GM18870 (cell line): ENCODE measurements around the gene MACROD2.
"Not testable (repeated sequence)": the region's sequence is repeated elsewhere in the genome, so short reads cannot be mapped to it uniquely, and the experiment has no call there.

Experiments
- ATAC-seq: cut with Tn5 transposase; IDR thresholded peaks from one replicate; pipeline ENCODE4 v1.9.1; 2021; ENCODE audit warnings: moderate library complexity; ENCODE audit not compliant: unreplicated experiment

MACROD2 gene

DNA sequence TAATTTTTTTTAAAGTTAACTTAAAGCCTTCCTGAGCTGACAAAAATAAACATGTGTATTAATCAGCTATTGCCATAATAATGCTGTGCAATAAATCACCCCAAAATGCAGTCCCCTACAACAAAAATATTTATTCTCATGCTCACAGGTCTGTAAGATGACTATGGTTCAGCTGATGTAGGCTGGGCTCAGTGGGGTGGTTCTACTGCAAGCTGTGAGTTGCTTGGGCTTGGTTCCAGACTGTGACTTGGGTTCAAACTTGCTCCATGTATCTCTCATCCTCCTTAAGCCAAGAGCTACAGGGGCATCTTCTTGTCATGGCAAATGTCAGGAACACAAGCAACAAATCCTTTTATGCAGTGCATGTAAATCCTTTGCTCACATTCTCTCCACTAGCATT, 1933.6 kb downstream of the MACROD2 start:
- ATAC-seq: no peak

- no peak for ATAC-seq
Measured at GRCh38 chr20:15930311-15931305, 1935.3 kb downstream of the MACROD2 start.

- no peak for ATAC-seq
Measured at GRCh38 chr20:15931897-15932296, 1936.6 kb downstream of the MACROD2 start.

- ATAC-seq: peak; percentile 84
Measured at GRCh38 chr20:15937179-15937578, 1941.9 kb downstream of the MACROD2 start.

DNA sequence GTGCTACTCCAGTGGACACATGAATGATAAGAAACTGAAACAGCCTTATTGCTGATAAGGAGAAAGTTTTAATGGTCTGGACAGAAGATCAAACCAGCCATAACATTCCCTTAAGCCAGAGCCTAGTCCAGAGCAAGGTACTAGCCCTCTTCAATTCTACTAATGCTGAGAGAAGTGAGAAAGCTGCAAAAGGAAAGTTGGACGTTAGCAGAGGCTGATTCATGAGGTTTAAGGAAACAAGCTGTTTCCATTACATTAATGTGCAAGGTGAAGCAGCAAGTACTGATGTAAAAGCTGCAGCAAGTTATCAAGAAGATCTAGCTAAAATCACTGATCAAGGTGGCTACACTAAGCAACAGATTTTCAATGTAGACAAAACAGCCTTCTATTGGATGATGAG, 1943.5 kb downstream of the MACROD2 start:
- no peak for ATAC-seq

DNA sequence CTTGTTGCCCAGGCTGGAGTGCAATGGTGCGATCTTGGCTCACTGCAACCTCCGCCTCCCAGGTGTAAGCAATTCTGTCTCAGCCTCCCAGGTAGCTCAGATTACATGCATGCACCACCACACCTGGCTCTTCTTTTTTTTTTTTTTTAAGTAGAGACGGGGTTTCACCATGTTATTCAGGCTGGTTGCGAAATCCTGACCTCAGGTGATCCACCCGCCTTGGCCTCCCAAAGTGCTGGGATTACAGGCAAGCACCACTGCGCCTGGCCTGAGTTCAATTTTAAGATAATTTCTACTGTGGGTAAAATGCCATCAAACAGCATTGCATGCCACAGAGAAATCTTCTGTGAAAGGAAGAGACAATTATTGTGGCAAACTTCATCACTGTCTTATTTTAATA, 1944.8 kb downstream of the MACROD2 start:
- ATAC-seq: no peak

DNA sequence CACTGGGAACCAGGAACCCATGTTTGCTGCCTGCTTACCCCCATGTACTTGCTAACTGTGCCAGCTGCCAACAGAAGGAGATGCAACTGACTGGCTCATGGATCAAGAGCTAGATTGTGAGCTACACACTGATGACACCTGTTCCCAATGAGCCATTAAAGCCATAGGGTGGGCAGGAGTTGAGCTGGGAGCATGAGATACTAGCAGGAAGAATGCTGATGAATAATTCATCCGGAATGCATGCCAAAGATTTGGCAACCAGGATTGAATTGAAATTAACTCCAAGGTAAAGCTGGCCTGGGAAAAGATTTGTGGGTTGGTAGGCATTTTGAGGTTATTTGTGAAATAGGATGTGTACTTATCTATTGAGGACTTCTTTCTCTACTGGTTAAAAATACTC, 1946.8 kb downstream of the MACROD2 start:
- no peak for ATAC-seq

GRCh38 chr20:15945289-15945688, 1950.0 kb downstream of the MACROD2 start:
- ATAC-seq: no peak

- no peak for ATAC-seq
Measured at GRCh38 chr20:15949391-15949790, 1954.1 kb downstream of the MACROD2 start.

DNA sequence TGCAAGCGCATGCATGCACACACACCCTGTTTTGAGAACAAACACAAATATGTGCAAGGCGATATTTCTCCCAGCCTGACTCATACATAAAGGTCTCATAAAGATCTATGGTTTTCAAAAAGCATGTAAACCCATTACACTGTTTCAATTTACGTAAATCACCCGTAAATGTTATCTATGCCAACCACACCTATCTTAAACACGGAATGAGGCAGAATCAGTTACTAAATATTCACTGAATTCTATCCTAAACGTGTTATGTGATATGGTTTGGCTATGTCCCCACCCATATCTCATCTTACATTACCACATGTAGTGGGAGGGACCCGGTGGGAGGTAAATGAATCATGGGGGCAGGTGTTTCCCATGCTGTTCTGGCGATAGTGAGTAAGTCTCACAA, 1956.3 kb downstream of the MACROD2 start:
- ATAC-seq: no peak

DNA sequence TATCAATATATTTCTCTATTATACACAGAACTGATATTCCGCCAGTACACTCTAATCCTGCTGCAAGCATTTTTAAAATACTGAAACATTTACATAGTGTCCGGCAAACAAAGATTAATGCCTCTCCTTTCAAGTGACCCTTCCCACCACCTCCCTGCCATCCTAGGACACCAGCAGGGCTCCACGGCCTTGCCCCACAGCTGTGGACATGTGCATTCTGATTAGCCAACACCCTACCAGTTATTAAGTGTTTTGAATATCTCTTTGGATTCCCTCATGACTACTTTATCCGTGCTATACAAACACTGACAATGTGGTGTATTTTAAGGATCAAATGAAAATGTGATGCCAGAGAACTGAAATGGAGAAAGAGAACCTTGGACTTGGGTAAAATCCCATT, 1962.8 kb downstream of the MACROD2 start:
- ATAC-seq: no peak

DNA sequence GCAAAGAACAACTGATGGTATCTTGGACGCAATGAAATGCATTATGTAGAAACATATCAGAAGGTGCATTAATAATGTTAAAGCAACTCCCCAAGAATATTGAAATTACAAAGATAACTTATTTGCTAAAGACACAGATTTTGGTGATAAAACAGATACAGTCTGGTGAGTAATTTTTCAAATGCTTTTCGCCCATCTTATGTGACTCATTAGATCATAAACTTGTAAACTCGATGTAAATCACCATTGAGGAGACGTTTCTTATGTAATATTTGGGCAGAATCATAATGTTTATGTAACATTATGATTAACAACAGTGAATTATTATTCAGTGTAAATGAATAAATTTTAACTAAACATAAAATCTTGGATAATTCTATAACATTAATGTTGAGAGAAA, 1969.8 kb downstream of the MACROD2 start:
- no peak for ATAC-seq

DNA sequence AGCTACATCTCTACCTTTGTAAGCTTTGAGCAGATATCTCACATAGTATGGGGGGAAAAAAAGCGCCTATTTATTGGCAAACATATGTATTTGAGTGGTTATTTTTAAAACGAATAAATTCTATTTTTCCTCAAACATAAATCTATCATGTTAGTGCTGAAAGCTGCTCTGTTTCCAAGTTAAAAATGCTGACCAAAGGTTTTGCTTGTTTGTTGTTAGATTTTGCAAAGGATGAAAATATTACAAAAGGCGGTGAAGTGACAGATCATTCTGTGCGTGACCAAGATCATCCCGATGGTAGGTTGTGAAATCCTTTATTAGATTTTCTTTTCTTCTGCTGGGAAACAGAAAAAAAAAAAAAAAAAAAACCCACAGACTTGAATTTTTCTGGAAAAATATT, 1972.0 kb downstream of the MACROD2 start:
- ATAC-seq: no peak

GRCh38 chr20:15976047-15976736, 1980.9 kb downstream of the MACROD2 start:
- ATAC-seq: no peak

- no peak for ATAC-seq
Measured at GRCh38 chr20:15977026-15977425, 1981.7 kb downstream of the MACROD2 start.

DNA sequence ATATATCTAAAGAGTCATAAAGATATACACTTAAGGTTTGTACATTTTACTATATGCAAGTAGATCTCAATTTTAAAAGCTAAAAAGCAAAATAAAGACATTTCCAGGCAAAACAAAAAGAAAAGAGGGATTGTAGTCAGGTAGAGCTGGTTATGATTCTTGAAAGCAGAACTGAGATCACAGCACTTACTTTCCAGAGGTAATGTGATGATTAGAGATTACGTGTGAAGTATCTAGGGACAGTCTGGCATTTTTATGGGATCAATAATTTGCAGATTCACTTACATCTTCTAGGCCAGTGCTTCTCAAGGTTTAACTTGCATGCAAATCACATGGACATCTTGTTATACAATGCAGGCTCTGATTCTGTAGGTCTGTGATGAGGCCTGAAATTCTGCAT, 1982.4 kb downstream of the MACROD2 start:
- ATAC-seq: no peak

GRCh38 chr20:15985494-15986368, 1990.4 kb downstream of the MACROD2 start:
- not testable (repeated sequence) for ATAC-seq

DNA sequence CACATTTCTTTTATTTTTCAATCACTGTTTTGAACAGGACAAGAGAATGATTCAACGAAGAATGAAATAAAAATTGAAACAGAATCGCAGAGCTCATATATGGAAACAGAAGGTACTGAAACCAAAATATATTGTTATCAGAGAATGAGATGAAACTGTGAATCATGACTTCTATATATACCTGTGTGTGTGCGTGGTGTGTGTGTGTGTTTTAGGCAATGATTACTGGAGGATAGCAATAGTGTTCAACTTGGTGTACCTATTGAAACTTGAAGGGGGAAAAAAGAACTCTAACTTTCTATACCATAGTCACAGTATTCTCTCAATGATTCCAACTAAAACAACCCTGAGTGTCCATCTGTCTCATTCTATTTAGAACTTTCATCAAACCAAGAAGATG, 1991.4 kb downstream of the MACROD2 start:
- ATAC-seq: peak; percentile 99

DNA sequence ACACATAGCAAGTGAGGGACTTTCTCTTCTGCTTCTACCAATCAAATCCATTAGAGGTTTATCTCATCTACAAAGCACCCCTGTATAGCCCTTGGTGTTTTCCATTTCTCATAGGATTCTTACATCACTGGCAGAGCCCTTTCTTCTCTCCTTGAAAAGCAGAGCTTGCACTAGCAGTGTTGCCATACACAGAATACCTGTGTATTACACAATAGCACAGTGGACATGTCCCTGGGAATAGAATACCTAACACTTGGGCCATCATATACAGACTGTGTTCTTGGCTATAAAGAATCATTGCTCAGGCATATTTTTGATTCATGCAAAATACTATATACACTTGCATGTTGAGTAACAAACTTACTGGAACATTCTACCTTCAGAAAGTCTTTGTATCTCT, 1996.0 kb downstream of the MACROD2 start:
- no peak for ATAC-seq

- ATAC-seq: no peak
Measured at GRCh38 chr20:15992564-15992963, 1997.2 kb downstream of the MACROD2 start.

- ATAC-seq: no peak
Measured at GRCh38 chr20:16000112-16000511, 2004.8 kb downstream of the MACROD2 start.
